ENCODE measurements around the gene CMTM1.
"Not testable (repeated sequence)": the region's sequence is repeated elsewhere in the genome, so short reads cannot be mapped to it uniquely, and the experiment has no call there.

The CMTM1 gene

GRCh38 chr16:66621973-66622372 lies 55.7 kb downstream of the CMTM1 start:
- no peak overlapping the region for H3K27ac ChIP-seq (ENCODE audit: low read length)
- no peaks in the 10 kb centered on the region for H3K9me3 ChIP-seq (ENCODE audit: control insufficient read depth, low read depth, low read length)
- H3K4me1 ChIP-seq (ENCODE audit: control insufficient read depth, low read depth, low read length) = peaks cover 4% of the 10 kb centered on the region
- no peak overlapping the region for H3K9ac ChIP-seq (ENCODE audit: low read length)
- H3K27me3 ChIP-seq (ENCODE audit: control insufficient read depth, insufficient read depth, low read length) = no peaks in the 10 kb centered on the region
- H3K4me3 ChIP-seq (ENCODE audit: low read length) = no peak overlapping the region
- peaks cover 18% of the 10 kb centered on the region for H3K36me3 ChIP-seq (ENCODE audit: control insufficient read depth, low read depth, low read length)

- Histone ChIP-seq H3K27ac (ENCODE audit: low read length) (no peak overlapping the region), H3K4me1 (ENCODE audit: control insufficient read depth, low read depth, low read length) (no peaks in the 10 kb centered on the region), H3K36me3 (ENCODE audit: control insufficient read depth, low read depth, low read length) (peaks cover 18% of the 10 kb centered on the region), H3K27me3 (ENCODE audit: control insufficient read depth, insufficient read depth, low read length) (no peaks in the 10 kb centered on the region), H3K9ac (ENCODE audit: low read length) (no peak overlapping the region), H3K4me3 (ENCODE audit: low read length) (no peak overlapping the region), H3K9me3 (ENCODE audit: control insufficient read depth, low read depth, low read length) (no peaks in the 10 kb centered on the region)
These were observed 56.6 kb downstream of the CMTM1 start for GRCh38 chr16:66622863-66623262.

- Histone ChIP-seq H3K27me3 (ENCODE audit: control insufficient read depth, insufficient read depth, low read length) (no peaks in the 10 kb centered on the region), H3K4me1 (ENCODE audit: control insufficient read depth, low read depth, low read length) (no peaks in the 10 kb centered on the region), H3K27ac (ENCODE audit: low read length) (no peak overlapping the region), H3K36me3 (ENCODE audit: control insufficient read depth, low read depth, low read length) (peaks cover 18% of the 10 kb centered on the region), H3K9ac (ENCODE audit: low read length) (no peak overlapping the region), H3K9me3 (ENCODE audit: control insufficient read depth, low read depth, low read length) (no peaks in the 10 kb centered on the region), H3K4me3 (ENCODE audit: low read length) (no peak overlapping the region)
These were observed 57.5 kb downstream of the CMTM1 start for GRCh38 chr16:66623755-66624154.

DNA sequence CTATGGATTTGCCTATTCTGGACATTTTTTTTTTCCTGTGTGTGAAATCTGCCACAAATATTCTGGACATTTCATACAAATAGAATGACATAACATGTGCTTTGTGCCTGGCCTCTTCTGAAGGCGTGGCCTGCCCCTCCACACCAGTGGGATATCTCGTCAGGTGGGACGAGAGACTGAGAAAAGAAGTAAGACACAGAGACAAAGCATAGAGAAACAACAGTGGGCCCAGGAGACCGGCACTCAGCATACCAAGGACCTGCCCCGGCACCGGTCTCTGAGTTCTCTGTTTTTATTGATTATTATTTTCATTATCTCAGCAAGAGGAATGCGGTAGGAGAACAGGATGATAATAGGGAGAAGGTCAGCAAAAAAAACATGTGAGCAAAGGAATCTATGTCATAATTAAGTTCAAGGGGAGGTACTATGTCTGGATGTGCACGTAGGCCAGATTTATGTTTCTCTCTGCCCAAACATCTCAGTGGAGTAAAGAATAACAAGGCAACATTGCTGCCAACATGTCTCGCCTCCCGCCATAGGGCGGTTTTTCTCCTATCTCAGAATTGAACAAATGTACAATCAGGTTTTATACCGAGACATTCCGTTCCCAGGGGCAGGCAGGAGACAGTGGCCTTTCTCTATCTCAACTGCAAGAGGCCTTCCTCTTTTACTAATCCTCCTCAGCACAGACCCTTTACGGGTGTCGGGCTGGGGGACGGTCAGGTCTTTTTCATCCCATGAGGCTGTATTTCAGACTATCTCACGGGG lies 61.6 kb downstream of the CMTM1 start:
- not testable (repeated sequence) for H3K4me3 ChIP-seq (ENCODE audit: low read length); H3K36me3 ChIP-seq (ENCODE audit: control insufficient read depth, low read depth, low read length); H3K27me3 ChIP-seq (ENCODE audit: control insufficient read depth, insufficient read depth, low read length); H3K27ac ChIP-seq (ENCODE audit: low read length); H3K9me3 ChIP-seq (ENCODE audit: control insufficient read depth, low read depth, low read length); H3K9ac ChIP-seq (ENCODE audit: low read length); H3K4me1 ChIP-seq (ENCODE audit: control insufficient read depth, low read depth, low read length)

Measured in iPS-18a (cell line).